GM12873 (cell line): ENCODE measurements around the gene OGDHL.

Source experiments
- TF ChIP-seq, protein P1 (sequence below): IDR thresholded peaks from 2 replicates; pipeline ENCODE4 v1.5.1; 2012; ENCODE audit warnings: low read depth, mild to moderate bottlenecking, moderate library complexity, low read length, control low read depth; ENCODE audit not compliant: insufficient read depth; ENCODE audit errors: missing control alignments

The OGDHL gene

DNA sequence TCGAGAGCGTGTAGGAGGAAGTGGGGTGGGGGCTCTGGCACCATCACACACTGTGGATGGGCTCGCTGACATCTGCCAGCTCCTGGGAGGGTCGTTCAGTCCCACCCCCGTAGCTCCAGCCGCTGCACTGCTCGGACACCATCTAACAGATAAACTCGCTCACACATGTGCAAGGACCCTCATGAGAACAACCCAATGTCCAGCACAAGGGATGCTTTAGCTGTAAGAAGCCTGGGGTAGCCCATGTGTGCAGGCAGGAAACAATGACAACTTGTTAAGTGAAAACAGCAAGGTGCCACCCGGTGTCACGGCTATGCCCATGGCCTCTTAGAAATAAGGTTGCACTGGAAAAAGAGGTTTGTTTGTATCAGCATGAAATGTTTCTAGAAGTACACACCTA lies 14.1 kb downstream of the OGDHL start:
- TF ChIP-seq, protein P1, sequence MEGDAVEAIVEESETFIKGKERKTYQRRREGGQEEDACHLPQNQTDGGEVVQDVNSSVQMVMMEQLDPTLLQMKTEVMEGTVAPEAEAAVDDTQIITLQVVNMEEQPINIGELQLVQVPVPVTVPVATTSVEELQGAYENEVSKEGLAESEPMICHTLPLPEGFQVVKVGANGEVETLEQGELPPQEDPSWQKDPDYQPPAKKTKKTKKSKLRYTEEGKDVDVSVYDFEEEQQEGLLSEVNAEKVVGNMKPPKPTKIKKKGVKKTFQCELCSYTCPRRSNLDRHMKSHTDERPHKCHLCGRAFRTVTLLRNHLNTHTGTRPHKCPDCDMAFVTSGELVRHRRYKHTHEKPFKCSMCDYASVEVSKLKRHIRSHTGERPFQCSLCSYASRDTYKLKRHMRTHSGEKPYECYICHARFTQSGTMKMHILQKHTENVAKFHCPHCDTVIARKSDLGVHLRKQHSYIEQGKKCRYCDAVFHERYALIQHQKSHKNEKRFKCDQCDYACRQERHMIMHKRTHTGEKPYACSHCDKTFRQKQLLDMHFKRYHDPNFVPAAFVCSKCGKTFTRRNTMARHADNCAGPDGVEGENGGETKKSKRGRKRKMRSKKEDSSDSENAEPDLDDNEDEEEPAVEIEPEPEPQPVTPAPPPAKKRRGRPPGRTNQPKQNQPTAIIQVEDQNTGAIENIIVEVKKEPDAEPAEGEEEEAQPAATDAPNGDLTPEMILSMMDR: no peak

- TF ChIP-seq, protein P1: no peak
Observed at GRCh38 chr10:49747303-49747646, 14.8 kb downstream of the OGDHL start.

- TF ChIP-seq, protein P1: no peak
Observed at GRCh38 chr10:49746626-49747302, 15.4 kb downstream of the OGDHL start.

- TF ChIP-seq, protein P1: no peak
Observed at GRCh38 chr10:49745756-49746155, 16.4 kb downstream of the OGDHL start.

- TF ChIP-seq, protein P1: no peak
Observed at GRCh38 chr10:49744924-49745605, 17.1 kb downstream of the OGDHL start.

DNA sequence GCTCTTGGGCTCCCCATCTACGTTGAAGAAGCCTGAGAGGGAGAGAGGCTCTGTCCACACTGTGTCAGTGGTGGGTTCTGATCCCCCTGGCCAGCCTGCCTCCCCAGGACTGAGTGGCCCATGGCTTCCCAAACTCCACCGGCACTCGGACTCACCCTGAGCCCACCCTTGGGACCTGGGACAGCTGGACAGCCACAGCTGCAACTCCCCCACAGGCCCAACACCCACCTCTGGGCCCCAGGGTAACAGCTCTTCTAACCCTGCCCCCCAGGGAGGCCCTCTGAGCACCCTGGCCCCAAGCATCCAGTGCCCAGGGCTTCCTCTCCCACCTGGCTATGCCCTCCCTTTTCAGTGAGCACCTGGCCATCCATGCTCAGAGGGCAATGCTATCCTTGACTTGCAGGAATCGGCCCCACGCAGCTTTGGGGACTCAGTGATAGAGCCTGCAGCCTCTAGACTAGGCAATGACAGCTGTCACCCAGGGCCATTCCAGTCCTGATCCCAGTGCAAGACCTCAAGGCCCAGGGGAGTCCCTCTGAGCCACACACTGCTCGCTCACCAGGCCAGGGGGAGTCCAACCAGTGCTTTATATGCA lies 17.9 kb downstream of the OGDHL start:
- TF ChIP-seq, protein P1: no peak

GRCh38 chr10:49743464-49744075 lies 18.6 kb downstream of the OGDHL start:
- TF ChIP-seq, protein P1: no peak
